ENCODE measurements around the gene POM121C.
"Not testable (repeated sequence)": the region's sequence is repeated elsewhere in the genome, so short reads cannot be mapped to it uniquely, and the experiment has no call there.

DNA sequence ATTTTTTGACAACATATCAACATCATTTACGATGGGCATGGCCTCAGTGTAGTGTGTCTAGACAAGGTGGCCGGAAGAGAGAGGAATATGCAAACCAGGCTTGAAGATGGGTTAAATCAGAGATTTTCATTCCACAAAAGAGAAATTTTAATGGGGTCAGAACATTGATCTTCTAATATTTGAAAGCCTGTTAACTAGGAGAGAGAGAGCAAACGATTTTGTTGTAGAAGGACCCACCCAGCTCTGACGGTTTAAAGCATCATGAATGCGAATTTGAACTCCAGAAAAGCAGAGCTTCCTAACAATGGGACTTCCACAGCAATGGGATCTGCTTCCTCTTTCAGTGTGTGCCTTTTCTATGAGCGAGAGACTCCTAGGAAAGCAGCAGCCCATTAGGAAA is 5.9 kb upstream of the POM121C start, which contains the start of gene SPDYE5:
- TF ChIP-seq, protein P1, sequence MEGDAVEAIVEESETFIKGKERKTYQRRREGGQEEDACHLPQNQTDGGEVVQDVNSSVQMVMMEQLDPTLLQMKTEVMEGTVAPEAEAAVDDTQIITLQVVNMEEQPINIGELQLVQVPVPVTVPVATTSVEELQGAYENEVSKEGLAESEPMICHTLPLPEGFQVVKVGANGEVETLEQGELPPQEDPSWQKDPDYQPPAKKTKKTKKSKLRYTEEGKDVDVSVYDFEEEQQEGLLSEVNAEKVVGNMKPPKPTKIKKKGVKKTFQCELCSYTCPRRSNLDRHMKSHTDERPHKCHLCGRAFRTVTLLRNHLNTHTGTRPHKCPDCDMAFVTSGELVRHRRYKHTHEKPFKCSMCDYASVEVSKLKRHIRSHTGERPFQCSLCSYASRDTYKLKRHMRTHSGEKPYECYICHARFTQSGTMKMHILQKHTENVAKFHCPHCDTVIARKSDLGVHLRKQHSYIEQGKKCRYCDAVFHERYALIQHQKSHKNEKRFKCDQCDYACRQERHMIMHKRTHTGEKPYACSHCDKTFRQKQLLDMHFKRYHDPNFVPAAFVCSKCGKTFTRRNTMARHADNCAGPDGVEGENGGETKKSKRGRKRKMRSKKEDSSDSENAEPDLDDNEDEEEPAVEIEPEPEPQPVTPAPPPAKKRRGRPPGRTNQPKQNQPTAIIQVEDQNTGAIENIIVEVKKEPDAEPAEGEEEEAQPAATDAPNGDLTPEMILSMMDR (IDR thresholded peaks at IDR 0.05; ENCODE audit: borderline replicate concordance, extremely low read depth, low read length, poor library complexity, severe bottlenecking) = not testable (repeated sequence)
- TF ChIP-seq EZH2 (IDR thresholded peaks at IDR 0.05; ENCODE audit: borderline replicate concordance, low read depth, low read length, severe bottlenecking) = not testable (repeated sequence)
